Measurements from ENCODE around the gene LRRC4C. TPM values are rescaled to one million over a fixed set of nuclear protein-coding genes. Genes with fewer than 3 reads are reported as not detected.

LRRC4C gene
- total and polyA plus RNA-seq, 2 donors (not counting 3 experiments of a cell fraction or from before 2014, with no cell fraction given) = not detected

DNA sequence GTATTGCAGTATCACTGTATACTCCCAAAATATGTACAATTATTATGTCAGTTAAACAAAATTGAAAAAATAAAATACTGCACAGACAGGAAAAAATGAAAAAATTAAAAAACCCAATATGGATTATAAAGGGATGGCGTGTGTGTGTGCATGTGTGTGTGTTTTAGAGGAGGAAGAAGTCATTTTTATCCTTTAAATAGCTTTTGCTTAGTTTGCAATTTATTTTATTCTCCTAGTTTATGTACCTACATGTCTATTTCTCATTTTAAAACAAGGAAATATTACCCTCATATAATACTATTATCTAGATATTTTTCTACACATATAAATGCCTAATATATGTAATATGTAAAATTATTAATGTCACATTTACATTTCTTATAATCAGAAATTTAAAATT, 1144.3 kb downstream of the LRRC4C start:
- no peak overlapping the region for H3K9ac ChIP-seq (replicated peaks; ENCODE audit: extremely low read depth, insufficient read depth, low read length)
- no peaks in the 10 kb centered on the region for H3K36me3 ChIP-seq (ENCODE audit: control insufficient read depth in 2 of 2, extremely low read depth in 1 of 2, insufficient read depth in 2 of 2, low read length in 2 of 2)

More for the DNA sequence above, 1144.3 kb downstream of the LRRC4C start:
- no peaks in the 10 kb centered on the region for H3K4me1 ChIP-seq (ENCODE audit: control insufficient read depth, extremely low read depth, insufficient read depth, low read length)
- intact Hi-C loops (cut with micrococcal nuclease) = no loop called here
- no peaks in the 10 kb centered on the region for H3K9me1 ChIP-seq (replicated peaks; ENCODE audit: control insufficient read depth, extremely low read depth, insufficient read depth, low read length)
- TF ChIP-seq MYC (IDR thresholded peaks at IDR 0.05; ENCODE audit: low read depth, low read length) = no peak
- no peak for TF ChIP-seq POLR2AphosphoS5 (IDR thresholded peaks at IDR 0.05; ENCODE audit: insufficient read depth, low read depth, low read length)
- no peak for TF ChIP-seq FOS (IDR thresholded peaks at IDR 0.05; ENCODE audit: borderline replicate concordance, insufficient read depth, low read length)
- no peak for TF ChIP-seq JUN (IDR thresholded peaks at IDR 0.05; ENCODE audit: borderline replicate concordance, insufficient read depth, insufficient read length, low read depth)
- no peak for TF ChIP-seq POLR2A (IDR thresholded peaks at IDR 0.05; ENCODE audit: low read depth, low read length)
- no peak for TF ChIP-seq CTCF (IDR thresholded peaks at IDR 0.05; ENCODE audit: extremely low read depth in 1 of 2, insufficient read depth in 1 of 2, low read depth in 1 of 2, low read length in 2 of 2)
- TF ChIP-seq GATA2 (IDR thresholded peaks at IDR 0.05; ENCODE audit: insufficient read depth, insufficient read length, low read depth, low read length) = no peak
- no peak for DNase-seq (ENCODE audit: low read depth, low spot score)
- no peak overlapping the region for H2AFZ ChIP-seq (ENCODE audit: low read depth, low read length)
- CTCF ChIA-PET = no interaction called here
- H3K27me3 ChIP-seq (ENCODE audit: control insufficient read depth in 2 of 2, insufficient read depth in 2 of 2, low read length in 2 of 2) = no peaks in the 10 kb centered on the region
- H4K20me1 ChIP-seq (replicated peaks; ENCODE audit: control insufficient read depth, extremely low read depth, insufficient read depth, low read length) = no peaks in the 10 kb centered on the region
- H3K4me2 ChIP-seq (ENCODE audit: insufficient read depth, low read length) = no peak overlapping the region
- no peak for FAIRE-seq
- no peak overlapping the region for H3K4me3 ChIP-seq (replicated peaks in 1 of 3; ENCODE audit: insufficient read depth in 1 of 3, low read depth in 1 of 3, low read length in 3 of 3)
- no TSS peak for BruUV-seq (replicated peaks)
- H3K79me2 ChIP-seq (ENCODE audit: control insufficient read depth, insufficient read depth, low read length) = no peaks in the 10 kb centered on the region
- no peaks in the 10 kb centered on the region for H3K9me3 ChIP-seq (replicated peaks; ENCODE audit: control insufficient read depth, insufficient read depth, low read length)
- dilution Hi-C loops (cut with MboI; ENCODE audit: extremely low pct_ligation_motif_present, low sequenced_read_pairs) = no loop called here
- POLR2A ChIA-PET = no interaction called here
- no peak overlapping the region for H3K27ac ChIP-seq (ENCODE audit: insufficient read depth, low read depth, low read length)

Data from endothelial cell of umbilical vein (primary cell).